ENCODE measurements around the gene LDHAL6B. TPM values are rescaled to one million over a fixed set of nuclear protein-coding genes. Genes with fewer than 3 reads are reported as not detected.
A peak's percentile ranks its signal among the peaks of the same experiment; 100 is the strongest.

LDHAL6B gene
- total and polyA plus RNA-seq, 2 donors (not counting 1 experiment from before 2014, with no cell fraction given) = not detected

GRCh38 chr15:59196416-59196815 lies 10.2 kb upstream of the LDHAL6B start:
- Histone ChIP-seq H3K4me2 (ENCODE audit: extremely low read depth, insufficient read depth, low read length) (no peak overlapping the region), H3K4me3 (replicated peaks in 1 of 4; ENCODE audit: control extremely low read depth in 1 of 4, insufficient read depth in 1 of 4, low read depth in 3 of 4, low read length in 4 of 4) (no peak overlapping the region), H3K27ac (ENCODE audit: insufficient read depth, low read length) (no peak overlapping the region), H3K36me3 (ENCODE audit: control insufficient read depth, insufficient read depth, low read length) (no peaks in the 10 kb centered on the region), H3K27me3 (ENCODE audit: control insufficient read depth, insufficient read depth, low read length) (no peaks in the 10 kb centered on the region), H3K9ac (ENCODE audit: insufficient read depth, low read length) (no peak overlapping the region), H2AFZ (ENCODE audit: low read length) (no peak overlapping the region), H4K20me1 (ENCODE audit: control insufficient read depth, extremely low read depth, insufficient read depth, low read length) (peaks cover 3% of the 10 kb centered on the region), H3K9me3 (ENCODE audit: control insufficient read depth, insufficient read depth, low read depth, low read length) (no peaks in the 10 kb centered on the region), H3K4me1 (ENCODE audit: control insufficient read depth, extremely low read depth, insufficient read depth, low read length) (peaks cover 10% of the 10 kb centered on the region), H3K79me2 (ENCODE audit: control insufficient read depth, insufficient read depth, low read length) (no peaks in the 10 kb centered on the region)
- peak in 1 of 2 donors; percentile 20 for DNase-seq (ENCODE audit: low read depth in 2 of 2)
- TF ChIP-seq EZH2 (IDR thresholded peaks at IDR 0.05; ENCODE audit: low read length, missing control alignments) = no peak
- TF ChIP-seq CTCF (conservative IDR thresholded peaks at IDR 0.05 in 1 of 2, IDR thresholded peaks at IDR 0.05 in 1 of 2; ENCODE audit: low read depth in 1 of 2, low read length in 2 of 2) = no peak

GRCh38 chr15:59197454-59197853 lies 9.2 kb upstream of the LDHAL6B start:
- no peaks in the 10 kb centered on the region for H3K9me3 ChIP-seq (ENCODE audit: control insufficient read depth, insufficient read depth, low read depth, low read length)
- H3K36me3 ChIP-seq (ENCODE audit: control insufficient read depth, insufficient read depth, low read length) = peaks cover 2% of the 10 kb centered on the region
- H3K27me3 ChIP-seq (ENCODE audit: control insufficient read depth, insufficient read depth, low read length) = no peaks in the 10 kb centered on the region
- H3K4me3 ChIP-seq (replicated peaks in 1 of 4; ENCODE audit: control extremely low read depth in 1 of 4, insufficient read depth in 1 of 4, low read depth in 3 of 4, low read length in 4 of 4) = no peak overlapping the region
- no peak overlapping the region for H3K9ac ChIP-seq (ENCODE audit: insufficient read depth, low read length)
- no peak for DNase-seq (ENCODE audit: low read depth in 2 of 2)
- no peaks in the 10 kb centered on the region for H3K79me2 ChIP-seq (ENCODE audit: control insufficient read depth, insufficient read depth, low read length)
- TF ChIP-seq EZH2 (IDR thresholded peaks at IDR 0.05; ENCODE audit: low read length, missing control alignments) (no peak), CTCF (conservative IDR thresholded peaks at IDR 0.05 in 1 of 2, IDR thresholded peaks at IDR 0.05 in 1 of 2; ENCODE audit: low read depth in 1 of 2, low read length in 2 of 2) (no peak)
- H2AFZ ChIP-seq (ENCODE audit: low read length) = no peak overlapping the region
- H3K4me2 ChIP-seq (ENCODE audit: extremely low read depth, insufficient read depth, low read length) = no peak overlapping the region
- H3K4me1 ChIP-seq (ENCODE audit: control insufficient read depth, extremely low read depth, insufficient read depth, low read length) = peaks cover 5% of the 10 kb centered on the region
- no peak overlapping the region for H3K27ac ChIP-seq (ENCODE audit: insufficient read depth, low read length)
- no peaks in the 10 kb centered on the region for H4K20me1 ChIP-seq (ENCODE audit: control insufficient read depth, extremely low read depth, insufficient read depth, low read length)

DNA sequence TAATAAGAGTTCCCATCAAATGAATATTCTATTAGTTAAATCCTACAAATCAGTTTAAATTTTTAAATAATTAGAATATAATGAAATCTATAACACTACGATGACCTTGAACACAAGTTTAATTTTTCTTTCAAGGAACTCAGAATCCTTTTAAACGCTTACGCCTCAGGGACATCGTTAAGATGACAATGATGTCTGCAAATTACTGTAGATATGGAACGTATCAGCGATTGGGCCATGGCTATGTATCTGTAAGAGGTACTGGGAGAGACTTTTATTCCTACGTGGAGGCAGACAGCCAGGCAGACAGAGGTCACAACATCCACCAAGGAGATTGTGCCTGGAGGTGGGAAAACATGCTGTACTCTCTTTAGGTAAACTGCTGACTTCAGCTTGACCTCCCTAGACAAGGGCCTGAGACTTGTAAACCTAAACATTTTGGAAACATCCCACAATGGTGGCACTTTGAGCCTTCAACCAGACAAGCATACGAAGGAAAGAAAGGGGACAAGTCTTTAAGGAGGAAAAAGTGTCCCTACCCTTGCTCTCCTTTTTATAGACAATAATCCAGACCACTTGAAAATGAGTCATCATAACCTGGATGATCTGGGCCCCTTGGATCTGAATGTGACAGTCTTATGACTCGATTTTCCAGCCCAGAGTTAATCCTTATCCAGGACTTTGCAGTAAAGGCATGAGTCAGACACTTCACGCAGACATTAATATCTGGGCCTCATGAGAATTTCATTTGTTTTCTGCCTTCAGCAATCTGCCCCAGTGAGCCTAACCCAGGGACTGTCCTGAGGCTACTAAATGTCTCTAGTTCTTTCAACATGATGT lies 6.8 kb upstream of the LDHAL6B start:
- Histone ChIP-seq H3K9me3 (ENCODE audit: control insufficient read depth, insufficient read depth, low read depth, low read length) (no peaks in the 10 kb centered on the region), H3K27me3 (ENCODE audit: control insufficient read depth, insufficient read depth, low read length) (no peaks in the 10 kb centered on the region), H3K79me2 (ENCODE audit: control insufficient read depth, insufficient read depth, low read length) (no peaks in the 10 kb centered on the region), H3K36me3 (ENCODE audit: control insufficient read depth, insufficient read depth, low read length) (peaks cover 2% of the 10 kb centered on the region), H3K4me3 (replicated peaks in 1 of 4; ENCODE audit: control extremely low read depth in 1 of 4, insufficient read depth in 1 of 4, low read depth in 3 of 4, low read length in 4 of 4) (no peak overlapping the region), H3K4me2 (ENCODE audit: extremely low read depth, insufficient read depth, low read length) (no peak overlapping the region), H3K9ac (ENCODE audit: insufficient read depth, low read length) (no peak overlapping the region), H2AFZ (ENCODE audit: low read length) (no peak overlapping the region), H4K20me1 (ENCODE audit: control insufficient read depth, extremely low read depth, insufficient read depth, low read length) (no peaks in the 10 kb centered on the region), H3K27ac (ENCODE audit: insufficient read depth, low read length) (no peak overlapping the region), H3K4me1 (ENCODE audit: control insufficient read depth, extremely low read depth, insufficient read depth, low read length) (peaks cover 2% of the 10 kb centered on the region)
- no peak for TF ChIP-seq CTCF (conservative IDR thresholded peaks at IDR 0.05 in 1 of 2, IDR thresholded peaks at IDR 0.05 in 1 of 2; ENCODE audit: low read depth in 1 of 2, low read length in 2 of 2)
- TF ChIP-seq EZH2 (IDR thresholded peaks at IDR 0.05; ENCODE audit: low read length, missing control alignments) = no peak
- DNase-seq (ENCODE audit: low read depth in 2 of 2) = peak; percentile 43 to 87

All from fibroblast of lung (primary cell).